K562 (cell line): ENCODE data around the gene APP.

ENCODE experiments used
- EP300 ChIP-seq: IDR thresholded peaks from 2 replicates; pipeline ENCODE4 v1.6.1; 2012; ENCODE audit warnings: low read length, improper control_type of control experiment
- LARP7 ChIP-seq: fragments of 450-650 bp; IDR thresholded peaks from 2 replicates; pipeline ENCODE4 v1.6.1; 2016
- NFE2L1 ChIP-seq: fragments of 450-650 bp; IDR thresholded peaks from 2 replicates; pipeline ENCODE4 v1.6.1; 2016; ENCODE audit warnings: missing genetic modification characterization, low read depth, mild to moderate bottlenecking, missing compliant biosample characterization, moderate library complexity, borderline replicate concordance
- PHF21A ChIP-seq: fragments of 450-650 bp; IDR thresholded peaks from 2 replicates; pipeline ENCODE4 v1.6.1; 2017; ENCODE audit warnings: low read depth, borderline replicate concordance
- RAD21 ChIP-seq, 2 experiments: fragments of 250-450 bp in 1 of 2; fragments of 450-650 bp in 1 of 2; sonication (Bioruptor Pico) in 1 of 2; formaldehyde crosslinking in 1 of 2; IDR thresholded peaks in 1 of 2; conservative IDR thresholded peaks in 1 of 2; 2 replicates each; pipeline versions ENCODE4 v1.4.0 to v1.8.0; 2020 to 2022; ENCODE audit warnings: mild to moderate bottlenecking in 2 of 2, moderate library complexity in 1 of 2
- SNRNP70 ChIP-seq: fragments of 200-400 bp; formaldehyde crosslinking; optimal IDR thresholded peaks from 2 replicates; pipeline ENCODE3; 2017; ENCODE audit warnings: low read depth, low read length
- TAF7 ChIP-seq: fragments of 450-650 bp; IDR thresholded peaks from 2 replicates; pipeline ENCODE4 v1.6.1; 2016; ENCODE audit warnings: missing genetic modification characterization, missing compliant biosample characterization
- TBP ChIP-seq: optimal IDR thresholded peaks from 2 replicates; pipeline ENCODE3; 2011; ENCODE audit warnings: low read depth, low read length, improper control_type of control experiment
- ZNF174 ChIP-seq: fragments of 250-450 bp; sonication (Bioruptor Pico); IDR thresholded peaks from 2 replicates; pipeline ENCODE4 v1.4.0; 2020; ENCODE audit warnings: mild to moderate bottlenecking
- TF ChIP-seq, protein P1 (sequence below), 3 experiments: IDR thresholded peaks in 2 of 3; conservative IDR thresholded peaks in 1 of 3; 2 replicates each; pipeline ENCODE4 v1.5.1; 2011 to 2012; ENCODE audit warnings: low read length in 3 of 3, mild to moderate bottlenecking in 3 of 3, control low read depth in 2 of 3, improper control_type of control experiment in 1 of 3, inconsistent platforms in 1 of 3, low read depth in 1 of 3, mixed read lengths in 1 of 3, moderate library complexity in 1 of 3; ENCODE audit not compliant: insufficient read depth in 2 of 3

DNA sequence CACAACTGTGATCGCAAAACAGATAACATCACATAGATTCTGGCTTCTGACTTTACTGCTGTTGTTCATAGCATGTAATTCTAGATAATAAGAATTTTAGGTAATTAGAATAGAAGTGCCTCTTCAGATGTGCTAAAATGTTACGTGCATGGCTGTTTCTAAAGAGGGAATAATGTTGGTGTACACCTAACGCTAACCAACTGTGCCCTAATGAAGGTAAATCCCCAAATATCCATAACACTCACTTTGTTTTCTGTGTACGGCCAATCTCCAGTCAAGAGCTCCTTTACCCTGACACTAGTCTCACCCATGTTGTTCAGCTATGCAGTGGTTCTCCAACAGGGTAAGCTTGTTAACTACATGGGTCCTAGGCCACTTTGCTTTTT lies 44.4 kb downstream of the APP start:
- TF ChIP-seq, protein P1, sequence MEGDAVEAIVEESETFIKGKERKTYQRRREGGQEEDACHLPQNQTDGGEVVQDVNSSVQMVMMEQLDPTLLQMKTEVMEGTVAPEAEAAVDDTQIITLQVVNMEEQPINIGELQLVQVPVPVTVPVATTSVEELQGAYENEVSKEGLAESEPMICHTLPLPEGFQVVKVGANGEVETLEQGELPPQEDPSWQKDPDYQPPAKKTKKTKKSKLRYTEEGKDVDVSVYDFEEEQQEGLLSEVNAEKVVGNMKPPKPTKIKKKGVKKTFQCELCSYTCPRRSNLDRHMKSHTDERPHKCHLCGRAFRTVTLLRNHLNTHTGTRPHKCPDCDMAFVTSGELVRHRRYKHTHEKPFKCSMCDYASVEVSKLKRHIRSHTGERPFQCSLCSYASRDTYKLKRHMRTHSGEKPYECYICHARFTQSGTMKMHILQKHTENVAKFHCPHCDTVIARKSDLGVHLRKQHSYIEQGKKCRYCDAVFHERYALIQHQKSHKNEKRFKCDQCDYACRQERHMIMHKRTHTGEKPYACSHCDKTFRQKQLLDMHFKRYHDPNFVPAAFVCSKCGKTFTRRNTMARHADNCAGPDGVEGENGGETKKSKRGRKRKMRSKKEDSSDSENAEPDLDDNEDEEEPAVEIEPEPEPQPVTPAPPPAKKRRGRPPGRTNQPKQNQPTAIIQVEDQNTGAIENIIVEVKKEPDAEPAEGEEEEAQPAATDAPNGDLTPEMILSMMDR (IDR thresholded peaks at IDR 0.05 in 2 of 3, conservative IDR thresholded peaks at IDR 0.05 in 1 of 3; ENCODE audit: insufficient read depth in 2 of 3, low read depth in 1 of 3, low read length in 3 of 3), result no peak
- no peak for TF ChIP-seq TBP
- no peak for TF ChIP-seq SNRNP70
- no peak for TF ChIP-seq EP300
- no peak for TF ChIP-seq TAF7 (tag)
- TF ChIP-seq PHF21A, result no peak
- TF ChIP-seq LARP7, result no peak
- TF ChIP-seq NFE2L1 (tag), result no peak
- no peak for TF ChIP-seq RAD21 (CRISPR knock-in tag; conservative IDR thresholded peaks at IDR 0.05 in 1 of 2, IDR thresholded peaks at IDR 0.05 in 1 of 2)
- no peak for TF ChIP-seq ZNF174 (CRISPR knock-in tag)
